ENCODE data around the gene CREB5.

The CREB5 gene

DNA sequence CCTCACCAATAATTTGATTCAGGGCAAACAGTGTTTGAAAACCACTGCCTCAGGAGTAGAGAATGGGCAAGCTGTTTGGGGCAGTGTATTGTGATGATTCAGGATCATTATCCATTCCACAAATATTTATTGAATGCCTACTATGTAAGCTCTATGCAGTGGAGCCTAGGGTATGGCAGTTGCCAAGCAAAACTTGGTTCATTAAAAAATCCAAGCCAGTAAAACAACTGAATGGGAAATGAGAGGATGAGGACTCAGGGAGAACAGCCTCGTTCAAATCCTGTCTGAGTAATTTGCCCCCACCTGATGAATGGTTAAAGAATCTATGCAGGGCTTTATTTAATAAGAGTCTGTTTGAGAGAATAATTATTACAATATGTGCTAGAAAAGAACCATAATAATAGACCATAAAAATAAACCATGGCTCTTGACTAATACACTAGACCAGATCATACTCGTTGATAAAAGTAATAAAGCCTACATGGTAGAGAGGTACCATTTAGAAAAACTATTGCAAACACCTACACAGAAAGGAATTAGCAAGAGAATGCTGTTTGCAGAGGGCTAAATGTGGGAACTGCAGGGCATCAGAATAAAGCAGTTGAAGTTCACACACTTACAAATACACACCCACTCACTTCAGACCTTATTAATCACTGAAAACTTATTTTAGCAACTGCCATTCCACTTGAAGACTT lies 71.7 kb downstream of the CREB5 start:
- FAIRE-seq = no peak

DNA sequence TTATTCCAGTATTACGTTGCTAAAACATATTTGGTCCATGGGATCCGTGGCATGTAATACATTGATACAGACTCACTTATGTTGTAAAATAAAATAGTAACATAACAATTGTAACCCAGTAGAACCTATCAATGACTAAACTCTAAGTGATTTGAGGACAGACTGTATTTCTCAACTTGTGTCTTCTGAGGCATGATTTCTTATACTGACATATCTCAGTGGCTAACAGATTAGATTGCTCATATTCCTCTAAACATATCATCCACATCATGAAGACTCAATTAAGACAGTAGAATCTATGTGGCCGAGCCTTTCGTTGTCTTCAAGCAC lies 72.3 kb downstream of the CREB5 start:
- TF ChIP-seq POLR2A (IDR thresholded peaks at IDR 0.05; ENCODE audit: low read depth, low read length) = no peak
- FAIRE-seq (no peak), DNase-seq (ENCODE audit: insufficient read length, low spot score) (no peak)

More for the DNA sequence above, 71.7 kb downstream of the CREB5 start:
- no peak for DNase-seq (ENCODE audit: insufficient read length, low spot score)
- no peak for TF ChIP-seq POLR2A (IDR thresholded peaks at IDR 0.05; ENCODE audit: low read depth, low read length)

DNA sequence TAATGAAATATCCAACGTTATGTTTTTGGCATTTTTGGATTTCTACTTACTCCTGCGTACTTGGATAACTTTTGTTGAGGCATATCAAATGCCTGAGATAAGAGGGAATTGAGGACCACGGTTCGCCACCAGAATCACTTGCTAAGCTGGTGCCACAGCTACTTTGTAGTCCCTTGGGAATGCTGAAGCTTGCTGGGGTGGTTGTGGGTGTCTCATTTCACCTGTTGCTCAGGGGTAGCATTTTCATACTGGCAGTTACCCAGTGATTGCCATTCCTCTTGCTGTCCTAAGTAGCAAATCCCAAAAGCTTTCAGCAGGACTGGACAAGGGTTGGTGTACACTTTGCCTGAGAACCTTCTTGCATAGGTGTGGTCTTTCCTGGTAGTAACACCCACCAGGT lies 75.2 kb downstream of the CREB5 start:
- TF ChIP-seq POLR2A (IDR thresholded peaks at IDR 0.05; ENCODE audit: low read depth, low read length) = no peak
- DNase-seq (ENCODE audit: insufficient read length, low spot score) (no peak), FAIRE-seq (no peak)

- TF ChIP-seq POLR2A (IDR thresholded peaks at IDR 0.05; ENCODE audit: low read depth, low read length) = no peak
- no peak for FAIRE-seq
- no peak for DNase-seq (ENCODE audit: insufficient read length, low spot score)
These were observed 75.9 kb downstream of the CREB5 start for GRCh38 chr7:28488061-28488791.

- no peak for DNase-seq (ENCODE audit: insufficient read length, low spot score)
- no peak for TF ChIP-seq POLR2A (IDR thresholded peaks at IDR 0.05; ENCODE audit: low read depth, low read length)
- FAIRE-seq = no peak
These were observed 78.5 kb downstream of the CREB5 start for GRCh38 chr7:28490831-28491230.

GRCh38 chr7:28493477-28493876 lies 81.2 kb downstream of the CREB5 start:
- DNase-seq (ENCODE audit: insufficient read length, low spot score) (no peak), FAIRE-seq (no peak)
- TF ChIP-seq POLR2A (IDR thresholded peaks at IDR 0.05; ENCODE audit: low read depth, low read length) = no peak

DNA sequence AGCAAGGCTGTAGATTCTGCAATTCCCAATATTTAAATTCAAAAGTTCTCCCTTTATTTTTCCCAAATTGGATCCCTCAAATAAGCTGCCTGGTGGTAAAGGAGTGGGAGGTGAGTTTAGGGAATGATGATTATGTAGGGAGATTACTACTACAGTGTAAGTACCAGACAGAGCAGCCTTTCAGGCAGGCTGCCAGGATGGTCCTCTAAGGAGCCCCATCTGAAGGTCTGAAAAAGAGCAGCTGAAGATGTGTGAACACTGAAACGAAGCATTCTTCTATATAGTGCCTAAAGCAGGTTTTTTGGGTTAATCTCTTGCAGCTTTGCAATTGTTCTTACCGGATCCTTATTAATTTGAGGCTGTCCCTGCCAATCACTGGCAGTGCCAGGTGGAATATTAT lies 84.7 kb downstream of the CREB5 start:
- FAIRE-seq (no peak), DNase-seq (ENCODE audit: insufficient read length, low spot score) (no peak)
- no peak for TF ChIP-seq POLR2A (IDR thresholded peaks at IDR 0.05; ENCODE audit: low read depth, low read length)

- DNase-seq (ENCODE audit: insufficient read length, low spot score) = no peak
- TF ChIP-seq POLR2A (IDR thresholded peaks at IDR 0.05; ENCODE audit: low read depth, low read length) = no peak
- FAIRE-seq = no peak
These were observed 86.3 kb downstream of the CREB5 start for GRCh38 chr7:28498636-28499035.

GRCh38 chr7:28500138-28500537 lies 87.8 kb downstream of the CREB5 start:
- FAIRE-seq = no peak
- no peak for DNase-seq (ENCODE audit: insufficient read length, low spot score)

GRCh38 chr7:28502408-28502807 lies 90.1 kb downstream of the CREB5 start:
- no peak for DNase-seq (ENCODE audit: insufficient read length, low spot score)

More at GRCh38 chr7:28500138-28500537, 87.8 kb downstream of the CREB5 start:
- no peak for TF ChIP-seq POLR2A (IDR thresholded peaks at IDR 0.05; ENCODE audit: low read depth, low read length)

GRCh38 chr7:28503396-28503795 lies 91.1 kb downstream of the CREB5 start:
- DNase-seq (ENCODE audit: insufficient read length, low spot score) (no peak), FAIRE-seq (no peak)
- TF ChIP-seq POLR2A (IDR thresholded peaks at IDR 0.05; ENCODE audit: low read depth, low read length) = no peak

More at GRCh38 chr7:28502408-28502807, 90.1 kb downstream of the CREB5 start:
- FAIRE-seq = no peak
- TF ChIP-seq POLR2A (IDR thresholded peaks at IDR 0.05; ENCODE audit: low read depth, low read length) = no peak

- no peak for DNase-seq (ENCODE audit: insufficient read length, low spot score)
- no peak for TF ChIP-seq POLR2A (IDR thresholded peaks at IDR 0.05; ENCODE audit: low read depth, low read length)
- FAIRE-seq = no peak
These were observed 92.7 kb downstream of the CREB5 start for GRCh38 chr7:28505014-28505413.

GRCh38 chr7:28505867-28506266 lies 93.5 kb downstream of the CREB5 start:
- DNase-seq (ENCODE audit: insufficient read length, low spot score) (no peak), FAIRE-seq (no peak)
- TF ChIP-seq POLR2A (IDR thresholded peaks at IDR 0.05; ENCODE audit: low read depth, low read length) = no peak

- no peak for DNase-seq (ENCODE audit: insufficient read length, low spot score)
- TF ChIP-seq POLR2A (IDR thresholded peaks at IDR 0.05; ENCODE audit: low read depth, low read length) = no peak
- FAIRE-seq = no peak
These were observed 95.4 kb downstream of the CREB5 start for GRCh38 chr7:28507525-28508282.
